ENCODE data around the gene SEL1L.
A peak's percentile ranks its signal among the peaks of the same experiment; 100 is the strongest.
"Not testable (repeated sequence)": the region's sequence is repeated elsewhere in the genome, so short reads cannot be mapped to it uniquely, and the experiment has no call there.

The SEL1L gene

GRCh38 chr14:81449114-81449513 lies 84.5 kb downstream of the SEL1L start:
- DNase-seq, result peak in 3 of 51 donors; percentile 20 to 60 (median 22)

- DNase-seq, result no peak
These were observed 86.5 kb downstream of the SEL1L start for GRCh38 chr14:81447021-81447764.

- DNase-seq, result no peak
These were observed 87.2 kb downstream of the SEL1L start for GRCh38 chr14:81446279-81447007.

- no peak for DNase-seq
These were observed 92.0 kb downstream of the SEL1L start for GRCh38 chr14:81441626-81442134.

GRCh38 chr14:81440041-81440440 lies 93.6 kb downstream of the SEL1L start:
- DNase-seq, result no peak

GRCh38 chr14:81437244-81437643 lies 96.4 kb downstream of the SEL1L start:
- DNase-seq, result no peak

GRCh38 chr14:81436296-81437138 lies 97.1 kb downstream of the SEL1L start:
- peak in 49 of 51 donors; percentile 23 to 84 (median 63) for DNase-seq

- DNase-seq, result peak in 42 of 51 donors; percentile 22 to 80 (median 48)
These were observed 98.0 kb downstream of the SEL1L start for GRCh38 chr14:81435391-81436295.

- DNase-seq, result no peak
These were observed 98.6 kb downstream of the SEL1L start for GRCh38 chr14:81435048-81435390.

GRCh38 chr14:81434230-81434629 lies 99.4 kb downstream of the SEL1L start:
- no peak for DNase-seq

GRCh38 chr14:81433378-81433777 lies 100.3 kb downstream of the SEL1L start:
- DNase-seq, result no peak

- DNase-seq, result no peak
These were observed 101.4 kb downstream of the SEL1L start for GRCh38 chr14:81432219-81432661.

GRCh38 chr14:81430235-81430634 lies 103.4 kb downstream of the SEL1L start:
- DNase-seq, result peak in 15 of 51 donors; percentile 7 to 46 (median 18)

- not testable (repeated sequence) for DNase-seq
These were observed 103.9 kb downstream of the SEL1L start for GRCh38 chr14:81429749-81430148.

- DNase-seq, result no peak
These were observed 104.6 kb downstream of the SEL1L start for GRCh38 chr14:81429028-81429427.

GRCh38 chr14:81427348-81428058 lies 106.2 kb downstream of the SEL1L start:
- no peak for DNase-seq

GRCh38 chr14:81423504-81423903 lies 110.1 kb downstream of the SEL1L start:
- peak in 17 of 51 donors; percentile 12 to 63 (median 28) for DNase-seq
